CD14-positive monocyte (primary cell): ENCODE measurements around the gene PPA2. TPM values are rescaled to one million over a fixed set of nuclear protein-coding genes. Genes with fewer than 3 reads are reported as not detected.

ENCODE experiments used
- DNase-seq, 3 donors: peaks; one replicate each; pipeline ENCODE4 v3.0.0-alpha.2; 2011 to 2022
- H2AFZ ChIP-seq: 2 replicates; pipeline ENCODE4 v1.6.0; 2012; ENCODE audit warnings: mild to moderate bottlenecking, low read depth, low read length, inconsistent platforms; ENCODE audit not compliant: insufficient read depth, poor library complexity, severe bottlenecking
- H3K27ac ChIP-seq, 2 donors: 1 replicate in 1 of 2; 2 replicates in 1 of 2; pipeline ENCODE4 v1.5.1; 2012 to 2013; ENCODE audit warnings: low read length in 2 of 2, control low read depth in 1 of 2, inconsistent platforms in 1 of 2, low read depth in 1 of 2, mild to moderate bottlenecking in 1 of 2
- H3K27me3 ChIP-seq, 2 donors: one replicate each; pipeline versions ENCODE4 v1.6.0 to v1.6.1; 2011 to 2013; ENCODE audit warnings: low read length in 2 of 2; ENCODE audit not compliant: control insufficient read depth in 2 of 2, insufficient read depth in 2 of 2
- H3K36me3 ChIP-seq, 2 donors: replicated peaks in 1 of 2; 1 replicate in 1 of 2; 2 replicates in 1 of 2; pipeline versions ENCODE4 v1.5.1 to v1.6.1; 2012 to 2013; ENCODE audit warnings: low read length in 2 of 2, control low read depth in 1 of 2, inconsistent platforms in 1 of 2, mild to moderate bottlenecking in 1 of 2; ENCODE audit not compliant: insufficient read depth in 2 of 2, control insufficient read depth in 1 of 2
- H3K4me1 ChIP-seq, 2 donors: 1 replicate in 1 of 2; 2 replicates in 1 of 2; pipeline versions ENCODE4 v1.5.1 to v1.6.1; 2012 to 2013; ENCODE audit warnings: low read length in 2 of 2, control low read depth in 1 of 2, inconsistent platforms in 1 of 2, mild to moderate bottlenecking in 1 of 2, moderate library complexity in 1 of 2; ENCODE audit not compliant: insufficient read depth in 2 of 2, control insufficient read depth in 1 of 2
- H3K4me2 ChIP-seq: replicated peaks from 2 replicates; pipeline ENCODE3; 2012; ENCODE audit warnings: low read length, moderate library complexity, mild to moderate bottlenecking; ENCODE audit not compliant: poor library complexity, severe bottlenecking; ENCODE audit errors: extremely low read depth
- H3K4me3 ChIP-seq, 3 experiments: fragments of 200-600 bp in 1 of 3; sonication (generic) in 1 of 3; replicated peaks in 1 of 3; 1 replicate in 2 of 3; 2 replicates in 1 of 3; pipeline ENCODE4 v1.5.1; 2011 to 2013; ENCODE audit warnings: low read length in 3 of 3, mild to moderate bottlenecking in 3 of 3, control low read depth in 2 of 3, low read depth in 2 of 3, inconsistent platforms in 1 of 3, moderate library complexity in 1 of 3
- H3K79me2 ChIP-seq: 2 replicates; pipeline ENCODE4 v1.6.0; 2012; ENCODE audit warnings: mild to moderate bottlenecking, control low read depth, inconsistent platforms, low read length, moderate library complexity; ENCODE audit not compliant: insufficient read depth
- H3K9ac ChIP-seq: 2 replicates; pipeline ENCODE4 v1.6.0; 2017; ENCODE audit warnings: low read length, mild to moderate bottlenecking; ENCODE audit not compliant: insufficient read depth, poor library complexity, severe bottlenecking
- H3K9me3 ChIP-seq, 2 donors: replicated peaks in 1 of 2; 1 replicate in 1 of 2; 2 replicates in 1 of 2; pipeline versions ENCODE4 v1.5.1 to v1.6.1; 2012 to 2013; ENCODE audit warnings: low read length in 2 of 2, control low read depth in 1 of 2; ENCODE audit not compliant: control insufficient read depth in 1 of 2, insufficient read depth in 1 of 2
- H4K20me1 ChIP-seq: 2 replicates; pipeline ENCODE4 v1.6.0; 2012; ENCODE audit warnings: mild to moderate bottlenecking, low read length, control low read depth, moderate library complexity; ENCODE audit not compliant: insufficient read depth
- H3K27ac Mint-ChIP-seq, 7 donors: one replicate each; pipeline ENCODE4 v1.8.0; 2020; ENCODE audit warnings: mild to moderate bottlenecking in 7 of 7, mixed read lengths in 7 of 7, moderate library complexity in 6 of 7, inconsistent platforms in 2 of 7
- H3K27me3 Mint-ChIP-seq, 3 donors: one replicate each; pipeline ENCODE4 v1.8.0; 2021 to 2022; ENCODE audit warnings: low read depth in 3 of 3, mild to moderate bottlenecking in 3 of 3, mixed read lengths in 3 of 3, moderate library complexity in 3 of 3, inconsistent platforms in 1 of 3
- H3K36me3 Mint-ChIP-seq, 2 donors: one replicate each; pipeline ENCODE4 v1.8.0; 2020; ENCODE audit warnings: mixed read lengths in 2 of 2, inconsistent platforms in 1 of 2, mild to moderate bottlenecking in 1 of 2
- H3K4me1 Mint-ChIP-seq: one replicate; pipeline ENCODE4 v1.8.0; 2020; ENCODE audit warnings: mild to moderate bottlenecking, mixed read lengths
- H3K4me3 Mint-ChIP-seq, 2 donors: one replicate each; pipeline ENCODE4 v1.8.0; 2020; ENCODE audit warnings: mild to moderate bottlenecking in 2 of 2, mixed read lengths in 2 of 2, moderate library complexity in 1 of 2
- H3K9me3 Mint-ChIP-seq, 7 donors: one replicate each; pipeline ENCODE4 v1.8.0; 2020 to 2022; ENCODE audit warnings: mixed read lengths in 7 of 7, mild to moderate bottlenecking in 6 of 7, moderate library complexity in 6 of 7, inconsistent platforms in 2 of 7
- CTCF ChIP-seq: fragments of 200-600 bp; IDR thresholded peaks from one replicate; pipeline ENCODE4 v1.8.0; 2022; ENCODE audit warnings: antibody characterized with exemption, mild to moderate bottlenecking
- WGBS: methylation state at CpG from one replicate; pipeline ENCODE4 v1.1.5; 2013; ENCODE audit warnings: missing lambda C conversion rate; ENCODE audit not compliant: insufficient coverage; 5-methylcytosine and 5-hydroxymethylcytosine counted together
- intact Hi-C, 2 donors: fragments of 100-400 bp; cut with micrococcal nuclease; formaldehyde crosslinking; loops; one replicate each; pipeline versions ENCODE4 v1.15.0 to v1.15.1; 2023
- polyA plus RNA-seq, 3 donors: library from polyadenylated mRNA; depleted of rRNA in 1 of 3; unstranded in 2 of 3; stranded (reverse) in 1 of 3; fragments of 300-500 nt in 2 of 3; fragments of >200 nt in 1 of 3; fragmentation: Illumina TruSeq in 2 of 3; gene quantifications; 1 replicate in 2 of 3; 2 replicates in 1 of 3; pipeline ENCODE4 v1.2.3, GENCODE V29; 2012 to 2021

PPA2 gene
- polyA plus RNA-seq, 3 donors = 24.8 to 128 (median 110) TPM

GRCh38 chr4:105345358-105345757 lies 128.5 kb downstream of the PPA2 start:
- 100% methylated on average over 2 of the region's 2 CpGs for WGBS
- H3K36me3 ChIP-seq = no peaks in the 10 kb centered on the region
- H3K4me1 ChIP-seq = peaks cover 0 to under 1% of the 10 kb centered on the region in 2 donors
- Mint-ChIP-seq H3K4me3 (no peak overlapping the region), H3K9me3 (peaks cover 0 to 2% (median 0%) of the 10 kb centered on the region in 7 donors), H3K27ac (no peak overlapping the region), H3K36me3 (no peaks in the 10 kb centered on the region), H3K27me3 (peaks cover 0 to 2% (median 2%) of the 10 kb centered on the region in 3 donors), H3K4me1 (peaks cover 2% of the 10 kb centered on the region)
- no peaks in the 10 kb centered on the region for H3K79me2 ChIP-seq
- no peak overlapping the region for H3K4me3 ChIP-seq
- no peaks in the 10 kb centered on the region for H3K27me3 ChIP-seq
- no peak overlapping the region for H3K9ac ChIP-seq
- no peak for DNase-seq
- no peaks in the 10 kb centered on the region for H3K9me3 ChIP-seq
- TF ChIP-seq CTCF = no peak
- intact Hi-C loops = no loop called here
- H4K20me1 ChIP-seq = no peaks in the 10 kb centered on the region
- H3K27ac ChIP-seq = no peak overlapping the region
- H3K4me2 ChIP-seq = no peak overlapping the region
- H2AFZ ChIP-seq = no peak overlapping the region

GRCh38 chr4:105344141-105344540 lies 129.7 kb downstream of the PPA2 start:
- Mint-ChIP-seq H3K4me1 (peaks cover 2% of the 10 kb centered on the region), H3K9me3 (peaks cover 0 to 2% (median 0%) of the 10 kb centered on the region in 7 donors), H3K4me3 (no peak overlapping the region), H3K27me3 (peaks cover 0 to 2% (median 2%) of the 10 kb centered on the region in 3 donors), H3K27ac (no peak overlapping the region), H3K36me3 (no peaks in the 10 kb centered on the region)
- no peak for DNase-seq
- intact Hi-C loops = no loop called here
- Histone ChIP-seq H3K9ac (no peak overlapping the region), H3K79me2 (no peaks in the 10 kb centered on the region), H3K4me3 (no peak overlapping the region), H3K27ac (no peak overlapping the region), H3K36me3 (no peaks in the 10 kb centered on the region), H3K27me3 (no peaks in the 10 kb centered on the region), H3K9me3 (no peaks in the 10 kb centered on the region), H2AFZ (no peak overlapping the region), H3K4me1 (no peaks in the 10 kb centered on the region), H4K20me1 (no peaks in the 10 kb centered on the region), H3K4me2 (no peak overlapping the region)
- no peak for TF ChIP-seq CTCF
